ENCODE results near the gene ABHD8.

Gene ABHD8

DNA sequence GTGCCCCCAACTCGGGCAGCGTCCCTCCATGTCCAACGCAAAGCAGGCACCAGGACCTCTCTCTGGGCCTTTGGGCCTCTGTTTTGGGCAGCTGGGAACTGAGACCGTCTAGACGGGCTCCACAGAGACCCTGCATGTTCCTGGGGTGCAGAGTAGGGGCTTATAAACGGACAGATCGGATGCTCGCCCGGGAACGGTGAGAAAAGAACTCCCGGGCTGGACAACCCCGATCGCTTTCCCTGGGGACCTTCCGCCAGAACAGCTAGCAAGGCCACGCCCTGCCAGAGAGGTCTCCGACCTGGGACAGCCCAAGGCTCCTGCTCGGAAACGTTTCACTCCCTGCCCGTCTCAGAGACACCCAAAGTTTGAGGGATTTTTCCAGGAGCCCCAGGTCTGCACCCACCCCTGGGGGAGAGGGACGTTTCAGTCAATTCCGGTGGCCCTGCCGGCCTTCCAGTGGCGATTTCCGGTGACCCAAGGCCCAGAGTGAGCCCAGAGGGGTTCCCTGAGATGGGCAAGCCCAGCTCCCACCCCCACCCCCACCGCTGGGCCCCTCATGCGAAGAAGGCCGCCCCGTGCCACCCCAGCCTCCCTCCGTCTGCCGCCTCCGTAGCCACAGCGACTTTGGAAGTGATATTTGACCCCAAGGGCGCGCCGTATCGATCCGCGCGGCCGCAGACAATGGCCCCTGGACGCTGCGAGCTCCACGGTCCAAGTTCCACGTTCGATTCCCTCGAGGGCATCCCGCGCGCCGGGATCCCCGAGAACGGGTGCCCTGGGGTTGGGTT lies 59.2 kb downstream of the ABHD8 start:
- DNase-seq = peak in 5 of 56 donors; percentile 16 to 37 (median 28)

DNA sequence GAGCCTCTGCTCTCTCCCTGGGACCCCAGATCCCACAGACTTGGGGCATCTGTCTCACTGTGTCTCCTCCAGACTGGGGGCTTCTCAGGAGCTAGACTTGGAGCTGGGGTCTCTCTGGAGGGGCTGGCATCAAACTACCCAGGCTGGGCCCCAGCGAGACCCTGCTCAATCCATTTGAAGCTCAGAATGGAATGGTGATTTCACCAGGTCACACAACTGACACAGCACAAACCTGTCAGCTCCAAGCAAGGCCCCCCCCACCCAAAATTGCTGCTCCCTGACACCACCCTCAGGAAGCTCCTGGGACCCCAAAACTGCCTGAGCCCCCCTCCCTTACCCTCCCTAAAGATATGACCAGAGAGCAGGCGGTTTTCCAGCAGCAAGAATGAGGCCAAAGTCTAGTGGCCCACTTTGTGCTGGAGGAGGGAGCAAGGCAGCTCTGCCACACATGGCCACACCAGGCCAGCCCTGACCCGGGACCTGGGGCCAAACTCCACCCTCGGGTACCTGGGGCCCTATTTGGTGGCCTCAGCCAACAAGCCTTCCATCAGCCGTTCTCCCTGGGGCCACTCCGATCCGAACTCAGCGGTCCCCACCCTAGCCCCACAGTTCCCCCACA lies 59.9 kb downstream of the ABHD8 start:
- DNase-seq = peak in 1 of 56 donors; percentile 6

DNA sequence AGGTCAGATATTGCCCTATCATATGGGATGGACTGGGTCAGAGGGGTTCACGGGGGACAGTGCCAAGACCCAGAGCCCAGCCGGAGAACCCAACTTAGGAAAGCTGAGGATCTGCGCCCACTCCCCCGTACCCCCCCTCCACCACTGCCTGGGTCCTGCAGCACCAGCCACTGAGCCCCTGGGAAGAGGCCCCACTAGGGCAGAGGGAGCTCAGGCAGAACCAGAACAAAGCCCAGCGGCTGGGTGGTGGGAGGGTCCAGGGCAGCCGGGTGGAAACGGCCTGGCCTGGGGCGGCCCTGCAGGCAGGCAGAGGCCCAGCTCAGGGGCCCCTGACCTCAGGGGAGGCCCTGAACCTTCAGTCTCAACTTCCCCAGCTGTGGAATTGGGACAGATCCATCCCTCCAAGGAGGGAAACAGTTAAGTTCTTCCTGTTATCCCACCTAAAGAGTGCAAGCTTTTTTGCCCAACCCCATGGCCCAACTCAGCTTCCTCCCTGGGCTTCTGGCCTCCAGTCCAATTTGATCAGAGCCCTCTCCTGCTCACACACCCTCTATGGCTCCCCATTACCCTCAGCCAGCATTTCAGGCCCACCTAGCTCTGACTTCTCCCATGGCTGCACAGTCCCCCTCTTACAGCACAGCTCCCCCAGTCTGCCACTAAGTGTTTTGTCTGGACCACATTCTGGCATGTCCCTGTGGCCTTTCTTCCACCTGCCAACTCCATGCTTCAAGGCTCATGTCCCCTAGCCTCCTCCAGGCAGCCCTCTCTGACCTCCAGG lies 60.6 kb downstream of the ABHD8 start:
- DNase-seq = peak in 1 of 56 donors; percentile 10

All from amygdala (tissue), 56 donors.